GM23338 (cell line): Measurements from ENCODE around the gene CCDC12. TPM values are rescaled to one million over a fixed set of nuclear protein-coding genes. Genes with fewer than 3 reads are reported as not detected.

Source experiments
- ATAC-seq: fragments of 200-7000 bp; cut with Tn5 transposase; 3 replicates; pipeline ENCODE4 v1.9.1; 2020
- DNase-seq: peaks from one replicate; pipeline ENCODE4 v3.0.0-alpha.2; 2015; ENCODE audit warnings: low spot score
- H2AFZ ChIP-seq: fragments of 200-600 bp; sonication (generic); 2 replicates; pipeline ENCODE4 v1.8.0; 2016; ENCODE audit warnings: antibody characterized with exemption, mild to moderate bottlenecking, moderate library complexity
- H3F3A ChIP-seq: fragments of 200-600 bp; sonication (generic); replicated peaks from 2 replicates; pipeline ENCODE4 v1.8.0; 2017; ENCODE audit warnings: antibody characterized with exemption, mixed run types, low read depth
- H3K27ac ChIP-seq: fragments of 200-600 bp; sonication (generic); 2 replicates; pipeline ENCODE4 v1.6.1; 2016; ENCODE audit warnings: low read depth
- H3K27me3 ChIP-seq: fragments of 200-600 bp; sonication (generic); 2 replicates; pipeline ENCODE4 v1.8.0; 2016; ENCODE audit warnings: mild to moderate bottlenecking, mixed run types, moderate library complexity; ENCODE audit not compliant: insufficient read depth
- H3K36me3 ChIP-seq: fragments of 200-600 bp; sonication (generic); 2 replicates; pipeline ENCODE4 v1.8.0; 2016; ENCODE audit warnings: mild to moderate bottlenecking; ENCODE audit not compliant: insufficient read depth
- H3K4me1 ChIP-seq: fragments of 200-600 bp; sonication (generic); 2 replicates; pipeline ENCODE4 v1.8.0; 2016; ENCODE audit warnings: mild to moderate bottlenecking, moderate library complexity; ENCODE audit not compliant: insufficient read depth
- H3K4me2 ChIP-seq: fragments of 200-600 bp; sonication (generic); 2 replicates; pipeline ENCODE4 v1.7.1; 2017; ENCODE audit warnings: mixed run types
- H3K4me3 ChIP-seq: fragments of 200-600 bp; sonication (generic); 2 replicates; pipeline ENCODE4 v1.6.1; 2016; ENCODE audit warnings: mixed run types
- H3K79me2 ChIP-seq: fragments of 200-600 bp; sonication (generic); replicated peaks from 2 replicates; pipeline ENCODE4 v1.8.0; 2017; ENCODE audit warnings: mild to moderate bottlenecking; ENCODE audit not compliant: insufficient read depth
- H3K9me2 ChIP-seq: fragments of 200-600 bp; sonication (generic); 2 replicates; pipeline ENCODE4 v1.8.0; 2017; ENCODE audit not compliant: insufficient read depth
- H4K20me1 ChIP-seq: fragments of 200-600 bp; sonication (generic); replicated peaks from 2 replicates; pipeline ENCODE4 v1.8.0; 2017; ENCODE audit warnings: mild to moderate bottlenecking; ENCODE audit not compliant: insufficient read depth
- H3K27ac Mint-ChIP-seq: 2 replicates; pipeline ENCODE4 v1.8.0; 2020; ENCODE audit warnings: inconsistent platforms, mild to moderate bottlenecking, moderate library complexity, mixed read lengths
- H3K27me3 Mint-ChIP-seq: 3 replicates; pipeline ENCODE4 v1.8.0; 2022; ENCODE audit warnings: low read depth, mild to moderate bottlenecking, moderate library complexity, mixed read lengths, inconsistent platforms; ENCODE audit not compliant: insufficient read depth, poor library complexity
- H3K36me3 Mint-ChIP-seq: 3 replicates; pipeline ENCODE4 v1.8.0; 2021; ENCODE audit warnings: low read depth, mild to moderate bottlenecking, inconsistent platforms, moderate library complexity, mixed read lengths
- H3K4me1 Mint-ChIP-seq: 3 replicates; pipeline ENCODE4 v1.8.0; 2020; ENCODE audit warnings: mild to moderate bottlenecking, inconsistent platforms, mixed read lengths
- H3K4me3 Mint-ChIP-seq: 3 replicates; pipeline ENCODE4 v1.8.0; 2021; ENCODE audit warnings: moderate library complexity, mild to moderate bottlenecking, inconsistent platforms, mixed read lengths
- H3K9me3 Mint-ChIP-seq: 3 replicates; pipeline ENCODE4 v1.8.0; 2020; ENCODE audit warnings: moderate library complexity, mild to moderate bottlenecking, inconsistent platforms, mixed read lengths
- CREB1 ChIP-seq: fragments of 250-450 bp; sonication (Bioruptor Pico); IDR thresholded peaks from 2 replicates; pipeline ENCODE4 v1.5.0; 2020; ENCODE audit warnings: low read depth, mild to moderate bottlenecking, moderate library complexity
- EZH2 ChIP-seq: fragments of 200-600 bp; sonication (generic); IDR thresholded peaks from one replicate; pipeline ENCODE4 v1.8.0; 2017; ENCODE audit warnings: antibody characterized with exemption, mild to moderate bottlenecking, low read depth; ENCODE audit not compliant: unreplicated experiment
- EZH2phosphoT487 ChIP-seq: fragments of 200-600 bp; sonication (generic); IDR thresholded peaks from one replicate; pipeline ENCODE4 v1.8.1; 2018; ENCODE audit warnings: antibody characterized with exemption; ENCODE audit not compliant: unreplicated experiment
- STAT1 ChIP-seq: IDR thresholded peaks from one replicate; pipeline ENCODE4 v1.6.1; 2016; ENCODE audit warnings: antibody characterized with exemption; ENCODE audit not compliant: unreplicated experiment
- ZNF114 ChIP-seq: fragments of 250-450 bp; sonication (Bioruptor Pico); IDR thresholded peaks from 2 replicates; pipeline ENCODE4 v1.5.0; 2020; ENCODE audit warnings: mild to moderate bottlenecking, moderate library complexity
- ZNF331 ChIP-seq: fragments of 250-450 bp; sonication (Bioruptor Pico); IDR thresholded peaks from 2 replicates; pipeline ENCODE4 v1.5.0; 2020; ENCODE audit warnings: low read depth, mild to moderate bottlenecking, moderate library complexity
- polyA plus RNA-seq: library from polyadenylated mRNA; unstranded; fragments of >200 nt; fragmentation: Nextera tagmentation; extraction: Ambion mirVana; gene quantifications from 2 replicates; pipeline ENCODE4 v1.2.1, GENCODE V29; 2016
- total RNA-seq: library from RNA; depleted of rRNA; stranded (reverse); fragments of >200 nt; shearing (Covaris generic); gene quantifications from 2 replicates; pipeline ENCODE4 v1.2.3, GENCODE V29; 2014
- TF ChIP-seq, protein P1 (sequence below): fragments of 250-450 bp; sonication (Bioruptor Pico); IDR thresholded peaks from 2 replicates; pipeline ENCODE4 v1.5.0; 2020; ENCODE audit warnings: mild to moderate bottlenecking, moderate library complexity

Gene CCDC12
- total and polyA plus RNA-seq, 2 experiments from 2014 or later = 42.9 to 133 TPM

DNA sequence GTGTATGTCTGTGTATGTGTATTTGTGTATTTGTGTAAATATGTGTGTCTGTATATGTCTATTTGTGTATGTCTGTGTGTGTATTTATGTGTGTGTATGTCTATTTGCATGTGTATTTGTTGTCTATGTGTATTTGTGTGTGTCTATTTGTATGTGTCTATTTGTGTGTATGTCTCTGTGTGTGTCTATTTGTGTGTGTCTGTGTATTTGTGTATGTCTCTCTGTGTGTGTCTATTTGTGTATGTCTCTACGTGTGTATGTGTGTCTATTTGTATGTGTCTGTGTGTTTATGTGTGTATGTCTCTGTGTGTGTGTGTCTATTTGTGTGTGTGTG lies 68.6 kb downstream of the CCDC12 start:
- Histone ChIP-seq H2AFZ (no peak overlapping the region), H3F3A (no peaks in the 10 kb centered on the region), H3K79me2 (no peaks in the 10 kb centered on the region), H3K9me2 (no peaks in the 10 kb centered on the region), H3K27ac (no peak overlapping the region), H3K36me3 (no peaks in the 10 kb centered on the region), H3K27me3 (no peaks in the 10 kb centered on the region), H3K4me2 (no peak overlapping the region), H4K20me1 (no peaks in the 10 kb centered on the region), H3K4me3 (no peak overlapping the region), H3K4me1 (no peaks in the 10 kb centered on the region)
- no peak for DNase-seq
- Mint-ChIP-seq H3K4me3 (no peak overlapping the region), H3K36me3 (no peaks in the 10 kb centered on the region), H3K27ac (no peak overlapping the region), H3K27me3 (peaks cover 9% of the 10 kb centered on the region), H3K4me1 (peaks cover 2% of the 10 kb centered on the region; the same call in 1 of the 3 replicates), H3K9me3 (no peaks in the 10 kb centered on the region)
- TF ChIP-seq, protein P1, sequence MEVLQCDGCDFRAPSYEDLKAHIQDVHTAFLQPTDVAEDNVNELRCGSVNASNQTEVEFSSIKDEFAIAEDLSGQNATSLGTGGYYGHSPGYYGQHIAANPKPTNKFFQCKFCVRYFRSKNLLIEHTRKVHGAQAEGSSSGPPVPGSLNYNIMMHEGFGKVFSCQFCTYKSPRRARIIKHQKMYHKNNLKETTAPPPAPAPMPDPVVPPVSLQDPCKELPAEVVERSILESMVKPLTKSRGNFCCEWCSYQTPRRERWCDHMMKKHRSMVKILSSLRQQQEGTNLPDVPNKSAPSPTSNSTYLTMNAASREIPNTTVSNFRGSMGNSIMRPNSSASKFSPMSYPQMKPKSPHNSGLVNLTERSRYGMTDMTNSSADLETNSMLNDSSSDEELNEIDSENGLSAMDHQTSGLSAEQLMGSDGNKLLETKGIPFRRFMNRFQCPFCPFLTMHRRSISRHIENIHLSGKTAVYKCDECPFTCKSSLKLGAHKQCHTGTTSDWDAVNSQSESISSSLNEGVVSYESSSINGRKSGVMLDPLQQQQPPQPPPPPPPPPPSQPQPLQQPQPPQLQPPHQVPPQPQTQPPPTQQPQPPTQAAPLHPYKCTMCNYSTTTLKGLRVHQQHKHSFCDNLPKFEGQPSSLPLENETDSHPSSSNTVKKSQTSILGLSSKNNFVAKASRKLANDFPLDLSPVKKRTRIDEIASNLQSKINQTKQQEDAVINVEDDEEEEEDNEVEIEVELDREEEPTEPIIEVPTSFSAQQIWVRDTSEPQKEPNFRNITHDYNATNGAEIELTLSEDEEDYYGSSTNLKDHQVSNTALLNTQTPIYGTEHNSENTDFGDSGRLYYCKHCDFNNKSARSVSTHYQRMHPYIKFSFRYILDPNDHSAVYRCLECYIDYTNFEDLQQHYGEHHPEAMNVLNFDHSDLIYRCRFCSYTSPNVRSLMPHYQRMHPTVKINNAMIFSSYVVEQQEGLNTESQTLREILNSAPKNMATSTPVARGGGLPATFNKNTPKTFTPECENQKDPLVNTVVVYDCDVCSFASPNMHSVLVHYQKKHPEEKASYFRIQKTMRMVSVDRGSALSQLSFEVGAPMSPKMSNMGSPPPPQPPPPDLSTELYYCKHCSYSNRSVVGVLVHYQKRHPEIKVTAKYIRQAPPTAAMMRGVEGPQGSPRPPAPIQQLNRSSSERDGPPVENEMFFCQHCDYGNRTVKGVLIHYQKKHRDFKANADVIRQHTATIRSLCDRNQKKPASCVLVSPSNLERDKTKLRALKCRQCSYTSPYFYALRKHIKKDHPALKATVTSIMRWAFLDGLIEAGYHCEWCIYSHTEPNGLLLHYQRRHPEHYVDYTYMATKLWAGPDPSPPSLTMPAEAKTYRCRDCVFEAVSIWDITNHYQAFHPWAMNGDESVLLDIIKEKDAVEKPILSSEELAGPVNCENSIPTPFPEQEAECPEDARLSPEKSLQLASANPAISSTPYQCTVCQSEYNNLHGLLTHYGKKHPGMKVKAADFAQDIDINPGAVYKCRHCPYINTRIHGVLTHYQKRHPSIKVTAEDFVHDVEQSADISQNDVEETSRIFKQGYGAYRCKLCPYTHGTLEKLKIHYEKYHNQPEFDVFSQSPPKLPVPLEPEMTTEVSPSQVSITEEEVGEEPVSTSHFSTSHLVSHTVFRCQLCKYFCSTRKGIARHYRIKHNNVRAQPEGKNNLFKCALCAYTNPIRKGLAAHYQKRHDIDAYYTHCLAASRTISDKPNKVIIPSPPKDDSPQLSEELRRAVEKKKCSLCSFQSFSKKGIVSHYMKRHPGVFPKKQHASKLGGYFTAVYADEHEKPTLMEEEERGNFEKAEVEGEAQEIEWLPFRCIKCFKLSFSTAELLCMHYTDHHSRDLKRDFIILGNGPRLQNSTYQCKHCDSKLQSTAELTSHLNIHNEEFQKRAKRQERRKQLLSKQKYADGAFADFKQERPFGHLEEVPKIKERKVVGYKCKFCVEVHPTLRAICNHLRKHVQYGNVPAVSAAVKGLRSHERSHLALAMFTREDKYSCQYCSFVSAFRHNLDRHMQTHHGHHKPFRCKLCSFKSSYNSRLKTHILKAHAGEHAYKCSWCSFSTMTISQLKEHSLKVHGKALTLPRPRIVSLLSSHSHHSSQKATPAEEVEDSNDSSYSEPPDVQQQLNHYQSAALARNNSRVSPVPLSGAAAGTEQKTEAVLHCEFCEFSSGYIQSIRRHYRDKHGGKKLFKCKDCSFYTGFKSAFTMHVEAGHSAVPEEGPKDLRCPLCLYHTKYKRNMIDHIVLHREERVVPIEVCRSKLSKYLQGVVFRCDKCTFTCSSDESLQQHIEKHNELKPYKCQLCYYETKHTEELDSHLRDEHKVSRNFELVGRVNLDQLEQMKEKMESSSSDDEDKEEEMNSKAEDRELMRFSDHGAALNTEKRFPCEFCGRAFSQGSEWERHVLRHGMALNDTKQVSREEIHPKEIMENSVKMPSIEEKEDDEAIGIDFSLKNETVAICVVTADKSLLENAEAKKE = no peak
- no peak for TF ChIP-seq CREB1
- TF ChIP-seq ZNF331 (CRISPR knock-in tag) = no peak
- no peak for TF ChIP-seq EZH2
- ATAC-seq = no peak

DNA sequence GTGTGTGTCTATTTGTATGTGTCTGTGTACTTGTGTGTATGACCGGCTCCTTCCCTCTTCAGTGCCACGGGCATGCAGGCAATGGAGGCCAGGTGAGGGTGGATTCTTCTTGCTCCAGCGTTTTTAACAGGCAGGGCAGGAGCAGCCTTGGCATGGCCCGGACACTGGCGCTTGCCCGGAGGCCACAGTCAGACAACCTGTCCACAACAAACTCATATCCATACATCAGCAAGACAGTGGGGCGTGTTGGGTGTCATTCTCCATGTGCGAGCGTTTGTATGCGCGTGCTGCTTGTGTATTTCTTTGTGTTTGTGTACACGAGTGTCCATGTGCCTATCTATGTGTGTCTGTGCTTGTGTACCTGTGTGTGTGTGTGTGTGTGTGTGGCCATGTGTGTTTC lies 69.3 kb downstream of the CCDC12 start:
- no peaks in the 10 kb centered on the region for H3K9me3 Mint-ChIP-seq
- H3K9me2 ChIP-seq = no peaks in the 10 kb centered on the region
- H3K36me3 Mint-ChIP-seq = no peaks in the 10 kb centered on the region
- no peak for DNase-seq
- peaks cover 9% of the 10 kb centered on the region for H3K27me3 Mint-ChIP-seq
- H3K4me1 Mint-ChIP-seq = peaks cover 2% of the 10 kb centered on the region; the same call in 1 of the 3 replicates
- H3K36me3 ChIP-seq = no peaks in the 10 kb centered on the region
- H3K27me3 ChIP-seq = no peaks in the 10 kb centered on the region
- no peaks in the 10 kb centered on the region for H4K20me1 ChIP-seq
- H3F3A ChIP-seq = no peaks in the 10 kb centered on the region
- no peak overlapping the region for H2AFZ ChIP-seq
- no peak for ATAC-seq
- H3K4me3 Mint-ChIP-seq = no peak overlapping the region
- H3K4me1 ChIP-seq = no peaks in the 10 kb centered on the region
- no peak overlapping the region for H3K27ac ChIP-seq
- H3K4me3 ChIP-seq = no peak overlapping the region
- no peak overlapping the region for H3K4me2 ChIP-seq
- no peak overlapping the region for H3K27ac Mint-ChIP-seq
- H3K79me2 ChIP-seq = no peaks in the 10 kb centered on the region
- TF ChIP-seq, protein P1 = no peak
- TF ChIP-seq EZH2 (no peak), STAT1 (no peak), EZH2phosphoT487 (no peak), ZNF114 (no peak), CREB1 (no peak)
